ENCODE results near the gene PCDH1. TPM values are rescaled to one million over a fixed set of nuclear protein-coding genes. Genes with fewer than 3 reads are reported as not detected.

Gene PCDH1
- total RNA-seq, 4 donors from 2014 or later: 23.0 to 52.8 (median 30.9) TPM

GRCh38 chr5:141914199-141914743, 36.1 kb upstream of the PCDH1 start:
- ATAC-seq: peak; percentile 50

GRCh38 chr5:141913560-141914198, 35.5 kb upstream of the PCDH1 start:
- TF ChIP-seq CTCF (IDR thresholded peaks at IDR 0.05) (no peak), POLR2A (IDR thresholded peaks at IDR 0.05) (no peak), POLR2AphosphoS5 (IDR thresholded peaks at IDR 0.05) (no peak), EP300 (IDR thresholded peaks at IDR 0.05) (no peak)
- H3K4me3 ChIP-seq: peak overlapping the region; percentile 25 to 45
- H3K27ac ChIP-seq: no peak overlapping the region
- H3K36me3 ChIP-seq: no peaks in the 10 kb centered on the region
- WGBS, 2 donors (ENCODE audit: low coverage in 1 of 2): 14 to 25% methylated on average over 12 to 16 of the region's 16 CpGs
- ATAC-seq: no peak
- peaks cover 0 to 13% (median 6%) of the 10 kb centered on the region in 3 donors for H3K4me1 ChIP-seq
- no peaks in the 10 kb centered on the region for H3K9me3 ChIP-seq
- peaks cover 19% of the 10 kb centered on the region for H3K27me3 ChIP-seq

More at GRCh38 chr5:141914199-141914743, 36.1 kb upstream of the PCDH1 start:
- H3K9me3 ChIP-seq: no peaks in the 10 kb centered on the region
- H3K27ac ChIP-seq: no peak overlapping the region
- 7 to 36% methylated on average over 2 to 11 of the region's 40 CpGs for WGBS, 2 donors (ENCODE audit: low coverage in 1 of 2)
- peaks cover 19% of the 10 kb centered on the region for H3K27me3 ChIP-seq
- H3K36me3 ChIP-seq: no peaks in the 10 kb centered on the region
- peaks cover 0 to 13% (median 6%) of the 10 kb centered on the region in 3 donors for H3K4me1 ChIP-seq
- TF ChIP-seq POLR2A (IDR thresholded peaks at IDR 0.05) (no peak), CTCF (IDR thresholded peaks at IDR 0.05) (peak in 2 of 4 experiments; percentile 12 to 64)
- peak overlapping the region; percentile 25 to 45 for H3K4me3 ChIP-seq

GRCh38 chr5:141910271-141910673, 32.1 kb upstream of the PCDH1 start:
- WGBS, 2 donors (ENCODE audit: low coverage in 1 of 2): no CpG with 5 or more reads among the region's 2 CpGs
- no peaks in the 10 kb centered on the region for H3K36me3 ChIP-seq
- TF ChIP-seq EP300 (IDR thresholded peaks at IDR 0.05): no peak
- no peak for TF ChIP-seq POLR2AphosphoS5 (IDR thresholded peaks at IDR 0.05)
- no peak for TF ChIP-seq CTCF (IDR thresholded peaks at IDR 0.05)
- TF ChIP-seq POLR2A (IDR thresholded peaks at IDR 0.05): no peak
- peak; percentile 23 for ATAC-seq
- no peak overlapping the region for H3K27ac ChIP-seq
- H3K4me1 ChIP-seq: peaks cover 0 to 13% (median 6%) of the 10 kb centered on the region in 3 donors
- no peak overlapping the region for H3K4me3 ChIP-seq
- no peaks in the 10 kb centered on the region for H3K9me3 ChIP-seq
- peaks cover 11% of the 10 kb centered on the region for H3K27me3 ChIP-seq

- no peaks in the 10 kb centered on the region for H3K36me3 ChIP-seq
- H3K9me3 ChIP-seq: no peaks in the 10 kb centered on the region
- peaks cover 16% of the 10 kb centered on the region for H3K27me3 ChIP-seq
- peaks cover 0 to 9% (median 6%) of the 10 kb centered on the region in 3 donors for H3K4me1 ChIP-seq
- H3K27ac ChIP-seq: no peak overlapping the region
- no peak for ATAC-seq
- TF ChIP-seq POLR2AphosphoS5 (IDR thresholded peaks at IDR 0.05) (no peak), CTCF (IDR thresholded peaks at IDR 0.05) (no peak), EP300 (IDR thresholded peaks at IDR 0.05) (no peak), POLR2A (IDR thresholded peaks at IDR 0.05) (no peak)
- WGBS, 2 donors (ENCODE audit: low coverage in 1 of 2): 84 to 88% methylated on average over 4 of the region's 4 CpGs
- H3K4me3 ChIP-seq: no peak overlapping the region
Observed at GRCh38 chr5:141909212-141909611, 31.0 kb upstream of the PCDH1 start.

GRCh38 chr5:141908796-141909195, 30.6 kb upstream of the PCDH1 start:
- Histone ChIP-seq H3K9me3 (no peaks in the 10 kb centered on the region), H3K4me3 (no peak overlapping the region), H3K27ac (no peak overlapping the region), H3K27me3 (peaks cover 16% of the 10 kb centered on the region), H3K4me1 (peaks cover 0 to 5% (median 4%) of the 10 kb centered on the region in 3 donors), H3K36me3 (no peaks in the 10 kb centered on the region)
- TF ChIP-seq POLR2A (IDR thresholded peaks at IDR 0.05): no peak
- no peak for ATAC-seq
- WGBS, 2 donors (ENCODE audit: low coverage in 1 of 2): 76 to 90% methylated on average over 2 of the region's 2 CpGs

Measured in gastroesophageal sphincter (tissue), 4 donors.